Endothelial cell of umbilical vein (primary cell): Measurements from ENCODE around the gene KIF1B. TPM values are rescaled to one million over a fixed set of nuclear protein-coding genes. Genes with fewer than 3 reads are reported as not detected.

Source experiments
- BruUV-seq: library from RNA; stranded (reverse); fragments of 400-500 nt; replicated peaks from 2 replicates; lab custom pipeline; 2021; lab: Mats Ljungman, UMichigan
- CTCF ChIA-PET: fragments of 300-600, 350-600 bp; sonication (Branson Sonifier 250); formaldehyde crosslinking; loops from one replicate; lab custom pipeline; 2021; ENCODE audit warnings: antibody characterized with exemption, inconsistent platforms; lab: Charles Lee
- POLR2A ChIA-PET: fragments of 300-600, 350-600 bp; sonication (Branson Sonifier 250); formaldehyde crosslinking; loops from one replicate; lab custom pipeline; 2021; ENCODE audit warnings: antibody characterized with exemption, inconsistent platforms; lab: Charles Lee
- DNase-seq: peaks from one replicate; pipeline ENCODE4 v3.0.0-alpha.2; 2011; ENCODE audit warnings: low read depth, low spot score
- FAIRE-seq: peaks from 2 replicates; lab custom pipeline; 2011; peaks lifted over from hg19 to GRCh38; lab: Jason Lieb, UNC
- H2AFZ ChIP-seq: 2 replicates; pipeline ENCODE4 v1.6.0; 2012; ENCODE audit warnings: low read depth, low read length, control low read depth, inconsistent platforms
- H3K27ac ChIP-seq: 2 replicates; pipeline ENCODE4 v1.5.1; 2011; ENCODE audit warnings: low read depth, mild to moderate bottlenecking, control low read depth, low read length, moderate library complexity; ENCODE audit not compliant: insufficient read depth
- H3K27me3 ChIP-seq, 2 experiments: 2 replicates each; pipeline versions ENCODE4 v1.6.0 to v1.6.1; 2011; ENCODE audit warnings: low read length in 2 of 2, mixed read lengths in 1 of 2; ENCODE audit not compliant: control insufficient read depth in 2 of 2, insufficient read depth in 2 of 2
- H3K36me3 ChIP-seq, 2 experiments: 2 replicates in 1 of 2; 3 replicates in 1 of 2; pipeline ENCODE4 v1.5.1; 2011; ENCODE audit warnings: low read length in 2 of 2, mild to moderate bottlenecking in 1 of 2, moderate library complexity in 1 of 2; ENCODE audit not compliant: control insufficient read depth in 2 of 2, insufficient read depth in 2 of 2; ENCODE audit errors: extremely low read depth in 1 of 2
- H3K4me1 ChIP-seq: 3 replicates; pipeline ENCODE4 v1.5.1; 2011; ENCODE audit warnings: mild to moderate bottlenecking, low read length; ENCODE audit not compliant: control insufficient read depth, insufficient read depth; ENCODE audit errors: extremely low read depth
- H3K4me2 ChIP-seq: 2 replicates; pipeline ENCODE4 v1.6.1; 2011; ENCODE audit warnings: low read length, control low read depth, mixed read lengths; ENCODE audit not compliant: insufficient read depth
- H3K4me3 ChIP-seq, 3 experiments: fragments of 200-600 bp in 1 of 3; sonication (generic), shearing (Covaris generic) in 1 of 3; replicated peaks in 1 of 3; 2 replicates each; pipeline ENCODE4 v1.5.1; 2011 to 2016; ENCODE audit warnings: control low read depth in 3 of 3, low read length in 3 of 3, mild to moderate bottlenecking in 2 of 3, inconsistent platforms in 1 of 3, low read depth in 1 of 3, moderate library complexity in 1 of 3; ENCODE audit not compliant: insufficient read depth in 1 of 3
- H3K79me2 ChIP-seq: 2 replicates; pipeline ENCODE4 v1.6.0; 2012; ENCODE audit warnings: low read length, inconsistent platforms; ENCODE audit not compliant: control insufficient read depth, insufficient read depth
- H3K9ac ChIP-seq: replicated peaks from 2 replicates; pipeline ENCODE3; 2011; ENCODE audit warnings: low read length, control low read depth; ENCODE audit not compliant: insufficient read depth; ENCODE audit errors: extremely low read depth
- H3K9me1 ChIP-seq: replicated peaks from 3 replicates; pipeline ENCODE4 v1.6.0; 2011; ENCODE audit warnings: mild to moderate bottlenecking, low read length; ENCODE audit not compliant: control insufficient read depth, insufficient read depth; ENCODE audit errors: extremely low read depth
- H3K9me3 ChIP-seq: replicated peaks from 2 replicates; pipeline ENCODE4 v1.5.1; 2012; ENCODE audit warnings: low read length, inconsistent platforms; ENCODE audit not compliant: control insufficient read depth, insufficient read depth
- H4K20me1 ChIP-seq: replicated peaks from 2 replicates; pipeline ENCODE3; 2011; ENCODE audit warnings: mild to moderate bottlenecking, low read length; ENCODE audit not compliant: control insufficient read depth, insufficient read depth; ENCODE audit errors: extremely low read depth
- EZH2 ChIP-seq: IDR thresholded peaks from 2 replicates; pipeline ENCODE4 v1.6.1; 2012; ENCODE audit warnings: borderline replicate concordance, low read depth, mild to moderate bottlenecking, moderate library complexity, low read length, inconsistent platforms; ENCODE audit not compliant: severe bottlenecking
- FOS ChIP-seq: IDR thresholded peaks from 2 replicates; pipeline ENCODE4 v1.6.1; 2011; ENCODE audit warnings: mild to moderate bottlenecking, low read length, moderate library complexity, borderline replicate concordance; ENCODE audit not compliant: insufficient read depth
- GATA2 ChIP-seq: IDR thresholded peaks from 2 replicates; pipeline ENCODE4 v1.7.0; 2011; ENCODE audit warnings: low read depth, mild to moderate bottlenecking, moderate library complexity, mixed read lengths, low read length; ENCODE audit not compliant: insufficient read length, insufficient read depth
- JUN ChIP-seq: IDR thresholded peaks from 2 replicates; pipeline ENCODE4 v1.6.1; 2011; ENCODE audit warnings: borderline replicate concordance, low read depth; ENCODE audit not compliant: insufficient read length, insufficient read depth
- MYC ChIP-seq: IDR thresholded peaks from one replicate; pipeline ENCODE4 v1.6.1; 2011; ENCODE audit warnings: mild to moderate bottlenecking, low read depth, low read length
- POLR2A ChIP-seq: IDR thresholded peaks from 2 replicates; pipeline ENCODE4 v1.6.1; 2012; ENCODE audit warnings: low read depth, mild to moderate bottlenecking, control low read depth, low read length
- POLR2AphosphoS5 ChIP-seq: IDR thresholded peaks from 2 replicates; pipeline ENCODE4 v1.6.1; 2012; ENCODE audit warnings: low read depth, mild to moderate bottlenecking, control low read depth, low read length, moderate library complexity; ENCODE audit not compliant: insufficient read depth
- dilution Hi-C: fragments of 300-500 bp; cut with MboI; formaldehyde crosslinking; loops from one replicate; pipeline ENCODE4 v1.15.0; 2019; ENCODE audit warnings: low sequenced_read_pairs; ENCODE audit not compliant: extremely low pct_ligation_motif_present
- intact Hi-C: fragments of 100-400 bp; cut with micrococcal nuclease; formaldehyde crosslinking; loops from one replicate; pipeline ENCODE4 v1.10.0; 2022
- polyA plus RNA-seq, 4 experiments: library from polyadenylated mRNA; depleted of rRNA in 3 of 4; stranded (reverse) in 3 of 4; unstranded in 1 of 4; fragments of >200 nt; gene quantifications; 2 replicates each; pipeline versions ENCODE4 v1.2.1 to v1.2.3, GENCODE V29; 2011 to 2012; ENCODE audit warnings: missing spikeins in 1 of 4
- total RNA-seq: library from RNA; stranded (reverse); gene quantifications from 2 replicates; pipeline ENCODE4 v1.2.3, GENCODE V29; 2021
- TF ChIP-seq, protein P1 (sequence below): IDR thresholded peaks from 2 replicates; pipeline ENCODE4 v1.6.1; 2011; ENCODE audit not compliant: insufficient read depth, insufficient read length
- TF ChIP-seq, protein P2 (sequence below), 2 donors: IDR thresholded peaks; 1 replicate in 1 of 2; 2 replicates in 1 of 2; pipeline ENCODE4 v1.5.1; 2011; ENCODE audit warnings: low read length in 2 of 2, mild to moderate bottlenecking in 2 of 2, moderate library complexity in 2 of 2, control low read depth in 1 of 2, inconsistent platforms in 1 of 2, low read depth in 1 of 2; ENCODE audit not compliant: insufficient read depth in 1 of 2; ENCODE audit errors: extremely low read depth in 1 of 2

KIF1B gene
- total and polyA plus RNA-seq, 2 donors (not counting 3 experiments of a cell fraction or from before 2014, with no cell fraction given) = 14.8 to 58.6 TPM

DNA sequence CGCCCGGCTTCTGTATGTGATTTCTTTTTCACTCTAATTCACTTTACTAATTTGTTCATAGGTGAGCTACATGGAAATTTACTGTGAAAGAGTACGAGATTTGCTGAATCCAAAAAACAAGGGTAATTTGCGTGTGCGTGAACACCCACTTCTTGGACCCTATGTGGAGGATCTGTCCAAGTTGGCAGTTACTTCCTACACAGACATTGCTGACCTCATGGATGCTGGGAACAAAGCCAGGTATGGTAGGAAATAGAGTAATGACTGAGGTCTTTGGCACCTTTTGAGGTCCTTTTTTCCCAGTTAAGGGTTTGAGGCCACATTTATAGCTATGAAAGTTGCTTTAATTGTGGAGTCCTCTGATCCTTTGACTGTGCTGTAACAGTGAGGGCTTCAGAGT, 56.9 kb downstream of the KIF1B start:
- DNase-seq (no peak), FAIRE-seq (no peak)
- Histone ChIP-seq H3K4me1 (no peaks in the 10 kb centered on the region), H3K9me3 (no peaks in the 10 kb centered on the region), H4K20me1 (peaks cover 2% of the 10 kb centered on the region), H3K27me3 (no peaks in the 10 kb centered on the region), H2AFZ (no peak overlapping the region), H3K4me3 (no peak overlapping the region), H3K4me2 (no peak overlapping the region), H3K36me3 (peaks cover 2 to 7% of the 10 kb centered on the region in 2 experiments), H3K27ac (no peak overlapping the region), H3K9me1 (no peaks in the 10 kb centered on the region), H3K9ac (no peak overlapping the region), H3K79me2 (no peaks in the 10 kb centered on the region)
- intact Hi-C loops (no loop called here), dilution Hi-C loops (no loop called here)
- no TSS peak for BruUV-seq
- no peak for TF ChIP-seq GATA2
- TF ChIP-seq JUN = no peak
- no peak for TF ChIP-seq POLR2AphosphoS5
- no peak for TF ChIP-seq MYC
- TF ChIP-seq, protein P1, sequence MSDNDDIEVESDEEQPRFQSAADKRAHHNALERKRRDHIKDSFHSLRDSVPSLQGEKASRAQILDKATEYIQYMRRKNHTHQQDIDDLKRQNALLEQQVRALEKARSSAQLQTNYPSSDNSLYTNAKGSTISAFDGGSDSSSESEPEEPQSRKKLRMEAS = no peak
- no peak for TF ChIP-seq FOS
- TF ChIP-seq POLR2A = no peak
- TF ChIP-seq, protein P2, sequence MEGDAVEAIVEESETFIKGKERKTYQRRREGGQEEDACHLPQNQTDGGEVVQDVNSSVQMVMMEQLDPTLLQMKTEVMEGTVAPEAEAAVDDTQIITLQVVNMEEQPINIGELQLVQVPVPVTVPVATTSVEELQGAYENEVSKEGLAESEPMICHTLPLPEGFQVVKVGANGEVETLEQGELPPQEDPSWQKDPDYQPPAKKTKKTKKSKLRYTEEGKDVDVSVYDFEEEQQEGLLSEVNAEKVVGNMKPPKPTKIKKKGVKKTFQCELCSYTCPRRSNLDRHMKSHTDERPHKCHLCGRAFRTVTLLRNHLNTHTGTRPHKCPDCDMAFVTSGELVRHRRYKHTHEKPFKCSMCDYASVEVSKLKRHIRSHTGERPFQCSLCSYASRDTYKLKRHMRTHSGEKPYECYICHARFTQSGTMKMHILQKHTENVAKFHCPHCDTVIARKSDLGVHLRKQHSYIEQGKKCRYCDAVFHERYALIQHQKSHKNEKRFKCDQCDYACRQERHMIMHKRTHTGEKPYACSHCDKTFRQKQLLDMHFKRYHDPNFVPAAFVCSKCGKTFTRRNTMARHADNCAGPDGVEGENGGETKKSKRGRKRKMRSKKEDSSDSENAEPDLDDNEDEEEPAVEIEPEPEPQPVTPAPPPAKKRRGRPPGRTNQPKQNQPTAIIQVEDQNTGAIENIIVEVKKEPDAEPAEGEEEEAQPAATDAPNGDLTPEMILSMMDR (IDR thresholded peaks at IDR 0.05; ENCODE audit: extremely low read depth in 1 of 2, insufficient read depth in 1 of 2, low read depth in 1 of 2, low read length in 2 of 2) = no peak
- TF ChIP-seq EZH2 = no peak
- CTCF ChIA-PET = interaction anchor here (1.1 to 1.6 kb wide), 3 partner anchors 13 to 72 kb away, joined by 3 to 6 read pairs (median 5); partner anchors contain the start of gene KIF1B
- POLR2A ChIA-PET = no interaction called here
